IMR-90 (cell line): ENCODE measurements around the gene STAP2.
"Not testable (repeated sequence)": the region's sequence is repeated elsewhere in the genome, so short reads cannot be mapped to it uniquely, and the experiment has no call there.

Experiments used
- BHLHE40 ChIP-seq: fragments of 150-350 bp; IDR thresholded peaks from 2 replicates; pipeline ENCODE4 v1.6.1; 2016; ENCODE audit warnings: mild to moderate bottlenecking, low read depth, low read length
- CEBPB ChIP-seq: IDR thresholded peaks from 2 replicates; pipeline ENCODE4 v1.6.1; 2012; ENCODE audit warnings: low read depth, low read length, improper control_type of control experiment
- CTCF ChIP-seq: conservative IDR thresholded peaks from 2 replicates; pipeline ENCODE4 v1.5.1; 2012; ENCODE audit warnings: mild to moderate bottlenecking, low read depth, low read length, improper control_type of control experiment
- ELK1 ChIP-seq: fragments of 150-350 bp; IDR thresholded peaks from 2 replicates; pipeline ENCODE4 v1.6.1; 2016; ENCODE audit warnings: low read depth, mild to moderate bottlenecking, low read length, moderate library complexity, borderline replicate concordance
- MAFK ChIP-seq: IDR thresholded peaks from 2 replicates; pipeline ENCODE4 v1.6.1; 2012; ENCODE audit warnings: low read depth, low read length, improper control_type of control experiment
- MXI1 ChIP-seq: IDR thresholded peaks from 2 replicates; pipeline ENCODE4 v1.6.1; 2012; ENCODE audit warnings: low read depth, mild to moderate bottlenecking, low read length, moderate library complexity, borderline replicate concordance
- NFE2L2 ChIP-seq: fragments of 150-350 bp; IDR thresholded peaks from 2 replicates; pipeline ENCODE4 v1.6.1; 2016; ENCODE audit warnings: low read depth, mild to moderate bottlenecking, low read length
- POLR2A ChIP-seq: IDR thresholded peaks from 2 replicates; pipeline ENCODE4 v1.6.1; 2012; ENCODE audit warnings: mild to moderate bottlenecking, low read depth, low read length
- RAD21 ChIP-seq: IDR thresholded peaks from 2 replicates; pipeline ENCODE4 v1.6.1; 2012; ENCODE audit warnings: low read length, improper control_type of control experiment
- RCOR1 ChIP-seq: IDR thresholded peaks from 2 replicates; pipeline ENCODE4 v1.6.1; 2012; ENCODE audit warnings: mild to moderate bottlenecking, low read length, improper control_type of control experiment; ENCODE audit not compliant: insufficient replicate concordance
- SMC3 ChIP-seq: fragments of 150-350 bp; IDR thresholded peaks from 2 replicates; pipeline ENCODE4 v1.6.1; 2016; ENCODE audit warnings: low read depth, mild to moderate bottlenecking, antibody characterized with exemption, low read length, moderate library complexity
- USF2 ChIP-seq: fragments of 150-350 bp; IDR thresholded peaks from 2 replicates; pipeline ENCODE4 v1.6.1; 2017; ENCODE audit warnings: mild to moderate bottlenecking, antibody characterized with exemption, low read length, low read depth

DNA sequence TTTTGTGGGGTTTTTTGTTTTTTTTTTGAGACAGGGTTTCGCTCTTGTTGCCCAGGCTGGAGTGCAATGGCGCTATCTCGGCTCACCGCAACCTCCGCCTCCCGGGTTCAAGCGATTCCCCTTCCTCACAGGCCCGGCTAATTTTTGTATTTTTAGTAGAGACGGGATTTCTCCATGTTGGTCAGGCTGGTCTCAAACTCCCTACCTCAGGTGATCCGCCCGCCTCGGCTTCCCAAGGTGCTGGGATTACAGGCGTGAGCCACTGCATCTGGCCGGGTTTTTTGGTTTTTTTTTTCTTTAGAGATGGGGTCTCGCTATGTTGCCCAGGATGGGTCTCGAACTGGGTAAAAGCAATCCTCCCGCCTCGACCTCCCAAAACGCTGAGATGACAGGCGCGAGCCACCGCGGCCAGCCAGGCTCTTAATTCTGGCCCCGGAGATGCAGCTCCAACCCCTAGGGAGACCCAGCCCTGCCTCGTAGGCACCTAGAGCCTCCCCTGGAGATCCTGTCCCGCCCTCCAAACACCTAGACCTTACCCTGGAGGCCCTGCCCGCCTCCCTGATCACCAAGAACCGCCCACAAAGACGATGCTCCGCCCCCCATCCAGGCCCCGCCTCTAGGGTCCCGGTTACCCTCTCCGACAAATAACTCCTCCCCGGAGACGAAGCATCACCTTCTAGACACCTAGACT is 9.5 kb downstream of the STAP2 start:
- not testable (repeated sequence) for TF ChIP-seq CTCF, SMC3, POLR2A, RAD21, BHLHE40, USF2, RCOR1, MAFK, CEBPB, ELK1, MXI1, NFE2L2
